NT2/D1 (cell line): Measurements from ENCODE around the gene FIGNL1.

Experiments
- SUZ12 ChIP-seq: IDR thresholded peaks from 2 replicates; pipeline ENCODE4 v1.6.1; 2011; ENCODE audit not compliant: insufficient read length, insufficient read depth; ENCODE audit errors: extremely low read depth
- YY1 ChIP-seq: IDR thresholded peaks from 2 replicates; pipeline ENCODE4 v1.6.1; 2011; ENCODE audit not compliant: insufficient read length, insufficient read depth
- ZNF274 ChIP-seq: IDR thresholded peaks from 2 replicates; pipeline ENCODE4 v1.6.1; 2011; ENCODE audit warnings: mild to moderate bottlenecking, low read depth, low read length

GRCh38 chr7:50399206-50399605 is 50.9 kb downstream of the FIGNL1 start:
- TF ChIP-seq SUZ12 (no peak), ZNF274 (no peak), YY1 (no peak)
